K562 (cell line): Measurements from ENCODE around the gene PKHD1. TPM values are rescaled to one million over a fixed set of nuclear protein-coding genes. Genes with fewer than 3 reads are reported as not detected.

Experiments used
- ATAC-seq: fragments of 200-7000 bp; cut with Tn5 transposase; 3 replicates; pipeline ENCODE4 v1.9.1; 2020; ENCODE audit warnings: moderate library complexity
- BruUV-seq: library from RNA; stranded (reverse); fragments of 400-500 nt; replicated peaks from 2 replicates; lab custom pipeline; 2021; lab: Mats Ljungman, UMichigan
- CTCF ChIA-PET: fragments of 300-600 bp; formaldehyde crosslinking; extraction: SDS; loops from one replicate; lab custom pipeline; 2021; ENCODE audit warnings: low intra/inter-chr PET ratio; lab: Yijun Ruan, JAX
- POLR2A ChIA-PET: fragments of 300-600, 350-650 bp; sonication (Branson Sonifier 250); formaldehyde crosslinking; extraction: SDS; loops from one replicate; lab custom pipeline; 2021; ENCODE audit warnings: antibody characterized with exemption, inconsistent platforms; lab: Yijun Ruan, JAX
- DNase-seq, 4 experiments: peaks; one replicate each; pipeline versions ENCODE4 v3.0.0 to v3.0.0-alpha.2; 2011 to 2018; ENCODE audit warnings: low spot score in 3 of 4, mixed read lengths in 3 of 4; ENCODE audit errors: extremely low read depth in 1 of 4
- FAIRE-seq: peaks from 2 replicates; lab custom pipeline; 2011; peaks lifted over from hg19 to GRCh38; lab: Jason Lieb, UNC
- H2AFZ ChIP-seq: 2 replicates; pipeline ENCODE4 v1.6.0; 2011; ENCODE audit warnings: low read depth, low read length, control low read depth, inconsistent platforms
- H3K27ac ChIP-seq: fragments of 200-600 bp; 3 replicates; pipeline ENCODE4 v1.8.0; 2011; ENCODE audit warnings: low read depth, mild to moderate bottlenecking, control low read depth, inconsistent platforms, low read length, moderate library complexity, mixed read lengths; ENCODE audit errors: extremely low read depth
- H3K27me3 ChIP-seq, 2 experiments: fragments of 300-600 bp in 1 of 2; 2 replicates in 1 of 2; 3 replicates in 1 of 2; pipeline versions ENCODE4 v1.6.0 to v1.8.0; 2011; ENCODE audit warnings: inconsistent platforms in 2 of 2, low read length in 2 of 2, mild to moderate bottlenecking in 1 of 2, mixed read lengths in 1 of 2, moderate library complexity in 1 of 2; ENCODE audit not compliant: control insufficient read depth in 2 of 2, insufficient read depth in 2 of 2
- H3K36me3 ChIP-seq: fragments of 300-600 bp; 3 replicates; pipeline ENCODE4 v1.8.0; 2011; ENCODE audit warnings: mild to moderate bottlenecking, low read length, inconsistent platforms; ENCODE audit not compliant: control insufficient read depth, insufficient read depth
- H3K4me1 ChIP-seq, 2 experiments: fragments of 200-600 bp in 1 of 2; replicated peaks in 1 of 2; 2 replicates in 1 of 2; 3 replicates in 1 of 2; pipeline versions ENCODE4 v1.5.1 to v1.8.0; 2011; ENCODE audit warnings: inconsistent platforms in 2 of 2, low read length in 2 of 2, mild to moderate bottlenecking in 1 of 2, mixed read lengths in 1 of 2, moderate library complexity in 1 of 2; ENCODE audit not compliant: control insufficient read depth in 2 of 2, insufficient read depth in 2 of 2
- H3K4me2 ChIP-seq: 2 replicates; pipeline ENCODE4 v1.6.1; 2011; ENCODE audit warnings: low read length, control low read depth, inconsistent platforms, mixed read lengths; ENCODE audit not compliant: insufficient read depth
- H3K4me3 ChIP-seq: fragments of 200-600 bp; sonication (generic), shearing (Covaris generic); 2 replicates; pipeline ENCODE4 v1.5.1; 2016; ENCODE audit warnings: control low read depth, inconsistent platforms
- H3K79me2 ChIP-seq: fragments of 200-600 bp; 3 replicates; pipeline ENCODE4 v1.8.0; 2011; ENCODE audit warnings: low read length, inconsistent platforms; ENCODE audit not compliant: control insufficient read depth, insufficient read depth
- H3K9ac ChIP-seq, 2 experiments: 2 replicates each; pipeline versions ENCODE4 v1.6.0 to v1.6.1; 2011; ENCODE audit warnings: low read depth in 2 of 2, low read length in 2 of 2, control low read depth in 1 of 2, inconsistent platforms in 1 of 2, mild to moderate bottlenecking in 1 of 2, mixed read lengths in 1 of 2; ENCODE audit not compliant: insufficient read depth in 1 of 2
- H3K9me1 ChIP-seq: one replicate; pipeline ENCODE4 v1.6.0; 2011; ENCODE audit warnings: inconsistent platforms, mild to moderate bottlenecking, low read length, moderate library complexity; ENCODE audit not compliant: control insufficient read depth, insufficient read depth
- H3K9me3 ChIP-seq: replicated peaks from 2 replicates; pipeline ENCODE4 v1.5.1; 2011; ENCODE audit warnings: low read depth, low read length, inconsistent platforms; ENCODE audit not compliant: control insufficient read depth, insufficient read depth
- H4K20me1 ChIP-seq: replicated peaks from 2 replicates; pipeline ENCODE4 v1.6.1; 2011; ENCODE audit warnings: low read length, inconsistent platforms, mixed read lengths; ENCODE audit not compliant: control insufficient read depth, insufficient read depth
- CBFB ChIP-seq: sonication (generic); formaldehyde crosslinking; IDR thresholded peaks from 2 replicates; pipeline ENCODE4 v1.4.0; 2020; ENCODE audit warnings: mild to moderate bottlenecking, missing genetic modification reagents
- CBX2 ChIP-seq: fragments of 200-600 bp; sonication (generic); IDR thresholded peaks from one replicate; pipeline ENCODE4 v1.6.1; 2012; ENCODE audit warnings: mild to moderate bottlenecking, low read length, inconsistent platforms; ENCODE audit not compliant: insufficient read depth, poor library complexity, severe bottlenecking
- CEBPB ChIP-seq: fragments of 450-650 bp; IDR thresholded peaks from 2 replicates; pipeline ENCODE4 v1.6.1; 2016; ENCODE audit warnings: missing genetic modification characterization, missing compliant biosample characterization
- IFI16 ChIP-seq: fragments of 250-450 bp; sonication (Bioruptor Pico); IDR thresholded peaks from 2 replicates; pipeline ENCODE4 v2.1.2; 2022; ENCODE audit warnings: mild to moderate bottlenecking, inconsistent platforms
- KLF16 ChIP-seq: IDR thresholded peaks from 2 replicates; pipeline ENCODE4 v1.6.1; 2016; ENCODE audit warnings: antibody characterized with exemption
- NELFE ChIP-seq: IDR thresholded peaks from 2 replicates; pipeline ENCODE4 v1.6.1; 2011; ENCODE audit warnings: mild to moderate bottlenecking; ENCODE audit not compliant: insufficient read depth, insufficient read length
- RAD21 ChIP-seq, 2 experiments: fragments of 250-450 bp in 1 of 2; fragments of 450-650 bp in 1 of 2; sonication (Bioruptor Pico) in 1 of 2; formaldehyde crosslinking in 1 of 2; IDR thresholded peaks in 1 of 2; conservative IDR thresholded peaks in 1 of 2; 2 replicates each; pipeline versions ENCODE4 v1.4.0 to v1.8.0; 2020 to 2022; ENCODE audit warnings: mild to moderate bottlenecking in 2 of 2, moderate library complexity in 1 of 2
- ZNF197 ChIP-seq: fragments of 200-800 bp; sonication (Bioruptor generic); IDR thresholded peaks from 2 replicates; pipeline ENCODE4 v1.6.1; 2016; ENCODE audit warnings: low read depth, missing genetic modification characterization, missing compliant biosample characterization
- WGBS: fragments of 100-300 bp; shearing (Covaris generic); methylation state at CpG from one replicate; pipeline ENCODE4 v1.1.6; 2016; ENCODE audit warnings: low coverage, mixed read lengths; ENCODE audit not compliant: insufficient coverage; ENCODE audit errors: missing lambda C conversion rate; 5-methylcytosine and 5-hydroxymethylcytosine counted together
- in situ Hi-C: fragments of 300-500 bp; cut with MboI; formaldehyde crosslinking; loops from 4 replicates; pipeline ENCODE4 v1.15.0; 2018; ENCODE audit warnings: inconsistent platforms, mixed read lengths
- intact Hi-C: fragments of 100-400 bp; cut with micrococcal nuclease; formaldehyde crosslinking; loops from 2 replicates; pipeline ENCODE4 v1.14.2; 2022
- polyA plus RNA-seq, 8 experiments: library from polyadenylated mRNA; depleted of rRNA in 4 of 8; stranded (reverse) in 5 of 8; unstranded in 3 of 8; fragments of >200 nt; fragmentation: Nextera tagmentation in 2 of 8; fragmentation: Illumina TruSeq in 1 of 8; extraction: Ambion mirVana in 2 of 8; extraction: Trizol in 1 of 8; gene quantifications; 2 replicates each; pipeline versions ENCODE4 v1.2.1 to v1.2.3, GENCODE V29; 2011 to 2014; ENCODE audit warnings: inconsistent platforms in 1 of 8, missing spikeins in 1 of 8
- total RNA-seq, 7 experiments: library from RNA; depleted of rRNA in 6 of 7; stranded (reverse); fragments of >200 nt in 6 of 7; fragmentation: Illumina TruSeq in 2 of 7; extraction: Trizol in 2 of 7; gene quantifications; 2 replicates each; pipeline versions ENCODE4 v1.2.1 to v1.2.3, GENCODE V29; 2011 to 2021; ENCODE audit warnings: low replicate concordance in 1 of 7
- TF ChIP-seq, protein P1 (sequence below): fragments of 200-600 bp; sonication (generic); IDR thresholded peaks from one replicate; pipeline ENCODE4 v1.6.1; 2012; ENCODE audit warnings: mild to moderate bottlenecking, low read depth, low read length, inconsistent platforms

PKHD1 gene
- total and polyA plus RNA-seq, 9 of the 15 experiments (the other 6 are each of a cell fraction or from before 2014, with no cell fraction given): 0.01 to 0.04 (median 0.01) TPM; not detected in 6

GRCh38 chr6:52020945-52021570 lies 66.4 kb downstream of the PKHD1 start:
- peak; percentile 78 for FAIRE-seq
- peak; percentile 12 to 38 (median 32) for DNase-seq
- Histone ChIP-seq H3K4me2 (no peak overlapping the region), H3K4me3 (no peak overlapping the region), H3K79me2 (no peaks in the 10 kb centered on the region), H4K20me1 (no peaks in the 10 kb centered on the region), H3K9ac (no peak overlapping the region), H3K27me3 (peaks cover 0 to 12% of the 10 kb centered on the region in 2 experiments; a peak in 3 of 5 replicates), H3K4me1 (no peaks in the 10 kb centered on the region), H3K27ac (no peak overlapping the region), H2AFZ (no peak overlapping the region), H3K9me3 (no peaks in the 10 kb centered on the region), H3K9me1 (peaks cover 4% of the 10 kb centered on the region), H3K36me3 (no peaks in the 10 kb centered on the region)
- in situ Hi-C loops (loop anchor here (25.0 kb wide), 2 partner anchors 1209 to 1884 kb away; partner anchors contain the start of gene TFAP2B), intact Hi-C loops (loop anchor here (1.0 to 10.0 kb wide), 5 partner anchors 28 to 1894 kb away; no protein-coding TSS in a partner anchor)
- WGBS: 6% methylated on average over 2 of the region's 2 CpGs
- ChIA-PET POLR2A (interaction anchor here (0.8 kb wide), 1 partner anchor 28 kb away, joined by 4 read pairs; no protein-coding TSS in a partner anchor), CTCF (interaction anchor here (0.7 to 1.4 kb wide), 3 partner anchors 61 to 1205 kb away, joined by 3 to 13 read pairs (median 4); no protein-coding TSS in a partner anchor)
- peak; percentile 66; the same call in 1 of the 3 replicates for ATAC-seq
- no TSS peak for BruUV-seq
- TF ChIP-seq CEBPB (tag): peak; percentile 70
- no peak for TF ChIP-seq IFI16 (CRISPR knock-in tag)
- no peak for TF ChIP-seq CBFB (CRISPR knock-in tag)
- TF ChIP-seq, protein P1, sequence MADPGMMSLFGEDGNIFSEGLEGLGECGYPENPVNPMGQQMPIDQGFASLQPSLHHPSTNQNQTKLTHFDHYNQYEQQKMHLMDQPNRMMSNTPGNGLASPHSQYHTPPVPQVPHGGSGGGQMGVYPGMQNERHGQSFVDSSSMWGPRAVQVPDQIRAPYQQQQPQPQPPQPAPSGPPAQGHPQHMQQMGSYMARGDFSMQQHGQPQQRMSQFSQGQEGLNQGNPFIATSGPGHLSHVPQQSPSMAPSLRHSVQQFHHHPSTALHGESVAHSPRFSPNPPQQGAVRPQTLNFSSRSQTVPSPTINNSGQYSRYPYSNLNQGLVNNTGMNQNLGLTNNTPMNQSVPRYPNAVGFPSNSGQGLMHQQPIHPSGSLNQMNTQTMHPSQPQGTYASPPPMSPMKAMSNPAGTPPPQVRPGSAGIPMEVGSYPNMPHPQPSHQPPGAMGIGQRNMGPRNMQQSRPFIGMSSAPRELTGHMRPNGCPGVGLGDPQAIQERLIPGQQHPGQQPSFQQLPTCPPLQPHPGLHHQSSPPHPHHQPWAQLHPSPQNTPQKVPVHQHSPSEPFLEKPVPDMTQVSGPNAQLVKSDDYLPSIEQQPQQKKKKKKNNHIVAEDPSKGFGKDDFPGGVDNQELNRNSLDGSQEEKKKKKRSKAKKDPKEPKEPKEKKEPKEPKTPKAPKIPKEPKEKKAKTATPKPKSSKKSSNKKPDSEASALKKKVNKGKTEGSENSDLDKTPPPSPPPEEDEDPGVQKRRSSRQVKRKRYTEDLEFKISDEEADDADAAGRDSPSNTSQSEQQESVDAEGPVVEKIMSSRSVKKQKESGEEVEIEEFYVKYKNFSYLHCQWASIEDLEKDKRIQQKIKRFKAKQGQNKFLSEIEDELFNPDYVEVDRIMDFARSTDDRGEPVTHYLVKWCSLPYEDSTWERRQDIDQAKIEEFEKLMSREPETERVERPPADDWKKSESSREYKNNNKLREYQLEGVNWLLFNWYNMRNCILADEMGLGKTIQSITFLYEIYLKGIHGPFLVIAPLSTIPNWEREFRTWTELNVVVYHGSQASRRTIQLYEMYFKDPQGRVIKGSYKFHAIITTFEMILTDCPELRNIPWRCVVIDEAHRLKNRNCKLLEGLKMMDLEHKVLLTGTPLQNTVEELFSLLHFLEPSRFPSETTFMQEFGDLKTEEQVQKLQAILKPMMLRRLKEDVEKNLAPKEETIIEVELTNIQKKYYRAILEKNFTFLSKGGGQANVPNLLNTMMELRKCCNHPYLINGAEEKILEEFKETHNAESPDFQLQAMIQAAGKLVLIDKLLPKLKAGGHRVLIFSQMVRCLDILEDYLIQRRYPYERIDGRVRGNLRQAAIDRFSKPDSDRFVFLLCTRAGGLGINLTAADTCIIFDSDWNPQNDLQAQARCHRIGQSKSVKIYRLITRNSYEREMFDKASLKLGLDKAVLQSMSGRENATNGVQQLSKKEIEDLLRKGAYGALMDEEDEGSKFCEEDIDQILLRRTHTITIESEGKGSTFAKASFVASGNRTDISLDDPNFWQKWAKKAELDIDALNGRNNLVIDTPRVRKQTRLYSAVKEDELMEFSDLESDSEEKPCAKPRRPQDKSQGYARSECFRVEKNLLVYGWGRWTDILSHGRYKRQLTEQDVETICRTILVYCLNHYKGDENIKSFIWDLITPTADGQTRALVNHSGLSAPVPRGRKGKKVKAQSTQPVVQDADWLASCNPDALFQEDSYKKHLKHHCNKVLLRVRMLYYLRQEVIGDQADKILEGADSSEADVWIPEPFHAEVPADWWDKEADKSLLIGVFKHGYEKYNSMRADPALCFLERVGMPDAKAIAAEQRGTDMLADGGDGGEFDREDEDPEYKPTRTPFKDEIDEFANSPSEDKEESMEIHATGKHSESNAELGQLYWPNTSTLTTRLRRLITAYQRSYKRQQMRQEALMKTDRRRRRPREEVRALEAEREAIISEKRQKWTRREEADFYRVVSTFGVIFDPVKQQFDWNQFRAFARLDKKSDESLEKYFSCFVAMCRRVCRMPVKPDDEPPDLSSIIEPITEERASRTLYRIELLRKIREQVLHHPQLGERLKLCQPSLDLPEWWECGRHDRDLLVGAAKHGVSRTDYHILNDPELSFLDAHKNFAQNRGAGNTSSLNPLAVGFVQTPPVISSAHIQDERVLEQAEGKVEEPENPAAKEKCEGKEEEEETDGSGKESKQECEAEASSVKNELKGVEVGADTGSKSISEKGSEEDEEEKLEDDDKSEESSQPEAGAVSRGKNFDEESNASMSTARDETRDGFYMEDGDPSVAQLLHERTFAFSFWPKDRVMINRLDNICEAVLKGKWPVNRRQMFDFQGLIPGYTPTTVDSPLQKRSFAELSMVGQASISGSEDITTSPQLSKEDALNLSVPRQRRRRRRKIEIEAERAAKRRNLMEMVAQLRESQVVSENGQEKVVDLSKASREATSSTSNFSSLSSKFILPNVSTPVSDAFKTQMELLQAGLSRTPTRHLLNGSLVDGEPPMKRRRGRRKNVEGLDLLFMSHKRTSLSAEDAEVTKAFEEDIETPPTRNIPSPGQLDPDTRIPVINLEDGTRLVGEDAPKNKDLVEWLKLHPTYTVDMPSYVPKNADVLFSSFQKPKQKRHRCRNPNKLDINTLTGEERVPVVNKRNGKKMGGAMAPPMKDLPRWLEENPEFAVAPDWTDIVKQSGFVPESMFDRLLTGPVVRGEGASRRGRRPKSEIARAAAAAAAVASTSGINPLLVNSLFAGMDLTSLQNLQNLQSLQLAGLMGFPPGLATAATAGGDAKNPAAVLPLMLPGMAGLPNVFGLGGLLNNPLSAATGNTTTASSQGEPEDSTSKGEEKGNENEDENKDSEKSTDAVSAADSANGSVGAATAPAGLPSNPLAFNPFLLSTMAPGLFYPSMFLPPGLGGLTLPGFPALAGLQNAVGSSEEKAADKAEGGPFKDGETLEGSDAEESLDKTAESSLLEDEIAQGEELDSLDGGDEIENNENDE: no peak
- no peak for TF ChIP-seq NELFE
- no peak for TF ChIP-seq ZNF197 (CRISPR knock-in tag)
- peak; percentile 72 to 86 for TF ChIP-seq RAD21 (CRISPR knock-in tag; conservative IDR thresholded peaks at IDR 0.05 in 1 of 2, IDR thresholded peaks at IDR 0.05 in 1 of 2)
- TF ChIP-seq CBX2: no peak
- TF ChIP-seq KLF16: 0 out of 2 replicates have a peak, but pooled peaks have one; percentile 25
